Activated T-cell treated with anti-CD3 and anti-CD28 coated beads, Interleukin-2, amount 50 U/mL, for 1 hour (primary cell): Measurements from ENCODE around the gene CACNB4.
"Not testable (repeated sequence)": the region's sequence is repeated elsewhere in the genome, so short reads cannot be mapped to it uniquely, and the experiment has no call there.

Experiments
- DNase-seq: peaks from one replicate; pipeline ENCODE4 v3.0.0-alpha.2; 2020

CACNB4 gene

DNA sequence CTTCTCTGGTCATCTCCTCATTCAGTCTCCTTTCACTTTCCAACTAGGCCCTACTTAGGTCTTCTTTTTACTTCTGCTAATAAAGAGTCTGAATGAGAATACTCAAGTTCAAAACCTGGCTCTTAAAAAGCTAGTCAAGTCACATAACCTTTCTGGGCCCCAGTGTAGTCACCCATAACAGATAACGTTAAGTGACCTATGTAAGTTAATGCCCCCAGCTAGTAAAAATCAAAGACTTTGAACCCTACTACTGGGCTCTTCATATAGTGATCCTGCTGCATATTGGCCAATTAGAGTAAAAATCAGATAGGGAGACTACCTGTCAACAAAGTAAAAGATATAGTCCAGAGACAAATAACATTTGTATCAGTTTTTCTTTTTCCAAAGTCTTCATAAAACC, 288.4 kb downstream of the CACNB4 start:
- DNase-seq, result no peak

DNA sequence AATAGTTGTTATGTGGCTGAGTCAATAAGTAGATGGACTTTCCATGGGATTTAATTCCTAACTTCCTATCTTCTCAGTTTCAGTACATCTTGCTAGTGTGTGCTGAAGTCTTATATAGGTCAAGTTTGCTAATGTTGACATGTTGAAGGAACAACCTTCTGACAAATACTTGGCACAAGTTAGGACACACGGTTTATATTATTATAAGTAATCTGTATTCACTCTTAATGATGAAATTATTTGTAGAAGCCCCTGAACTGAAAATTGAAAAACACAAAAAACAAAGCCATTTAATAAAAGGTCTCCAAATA, 289.8 kb downstream of the CACNB4 start:
- no peak for DNase-seq

DNA sequence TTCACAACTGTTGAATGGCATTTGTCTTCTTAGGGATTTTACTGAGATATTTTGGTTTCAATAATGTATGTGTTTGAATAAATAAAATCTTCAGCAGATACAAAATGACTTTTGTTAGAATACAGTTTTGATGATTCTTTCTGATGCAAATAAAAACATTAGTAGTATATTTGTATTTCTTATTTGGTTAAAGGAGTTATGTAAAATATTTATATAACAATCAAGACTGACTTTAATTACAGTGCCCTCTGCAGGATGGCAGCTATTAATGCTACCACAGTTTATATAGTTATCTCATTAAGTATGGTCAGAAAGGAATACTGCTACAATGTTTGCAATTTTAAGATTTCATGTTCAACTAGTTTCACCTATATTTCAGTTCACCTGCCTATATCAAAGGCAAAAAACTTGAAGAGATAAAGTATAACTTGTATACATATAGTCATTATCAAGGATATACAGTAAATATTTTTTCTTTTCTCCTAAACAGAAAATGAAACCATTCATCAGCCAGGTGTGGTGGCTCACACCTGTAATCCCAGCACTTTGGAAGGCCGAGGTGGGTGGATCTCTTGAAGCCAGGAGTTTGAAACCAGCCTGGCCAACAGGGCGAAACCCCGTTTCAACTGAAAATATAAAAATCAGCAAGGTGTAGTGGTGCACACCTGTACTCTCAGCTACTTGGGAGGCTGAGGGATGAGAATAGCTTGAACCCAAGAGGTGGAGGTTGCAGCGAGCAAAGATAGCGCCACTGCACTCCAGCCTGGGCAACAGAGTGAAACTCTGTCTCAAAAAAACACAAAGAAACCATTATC, 290.4 kb downstream of the CACNB4 start:
- DNase-seq, result no peak

DNA sequence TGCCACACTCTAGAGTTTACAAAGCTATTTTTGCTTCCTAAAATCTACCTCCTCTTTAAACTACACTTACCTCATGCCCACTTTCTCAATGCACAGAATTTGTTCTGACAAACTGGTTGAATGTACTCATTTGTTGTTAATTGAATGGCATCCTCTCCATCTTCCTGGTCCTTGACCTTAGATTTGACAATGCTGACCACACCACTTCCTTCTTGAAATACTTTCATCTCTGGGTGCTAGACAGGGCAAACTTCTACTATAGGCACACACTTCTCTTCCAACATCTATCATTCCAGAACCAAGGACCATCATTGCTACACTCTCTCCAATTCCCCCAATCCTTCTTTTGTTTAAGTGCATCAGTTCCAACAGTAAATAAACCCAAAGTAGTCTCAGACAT, 292.9 kb downstream of the CACNB4 start:
- DNase-seq, result no peak

DNA sequence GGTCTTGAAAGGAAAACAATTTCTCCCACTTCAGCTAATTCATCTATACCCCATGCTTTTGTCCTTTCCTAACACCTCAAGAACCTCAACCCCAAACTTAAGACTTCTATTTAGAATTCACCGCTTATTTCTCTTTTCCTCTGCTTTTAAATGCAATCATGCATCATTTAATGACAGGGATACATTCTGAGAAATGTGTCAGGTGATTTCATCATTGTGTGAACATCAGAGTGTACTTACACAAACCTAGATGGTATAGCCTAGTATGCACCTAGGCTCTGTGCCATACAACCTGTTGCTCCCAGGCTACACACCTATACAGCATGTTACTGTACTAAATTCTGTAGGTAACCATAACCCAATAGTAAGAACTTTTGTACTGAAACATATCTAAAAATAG, 293.5 kb downstream of the CACNB4 start:
- no peak for DNase-seq

DNA sequence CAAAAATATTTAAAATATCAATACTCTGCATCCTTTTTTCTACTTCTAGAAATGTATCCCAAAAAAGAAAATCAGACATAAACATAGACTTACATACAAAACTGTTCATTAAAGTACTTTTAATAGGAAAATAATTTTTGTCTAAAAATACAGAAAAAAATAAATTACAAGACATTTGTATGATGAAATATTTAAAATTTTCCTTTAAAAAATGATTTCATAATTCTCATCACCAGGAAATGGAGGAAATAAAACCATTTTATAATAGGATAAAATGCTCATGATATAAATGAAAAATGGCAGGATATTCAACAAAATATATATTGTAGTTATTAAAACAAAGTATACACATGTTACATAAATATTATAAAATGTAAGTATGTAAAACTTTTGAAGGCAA, 295.0 kb downstream of the CACNB4 start:
- DNase-seq, result no peak

DNA sequence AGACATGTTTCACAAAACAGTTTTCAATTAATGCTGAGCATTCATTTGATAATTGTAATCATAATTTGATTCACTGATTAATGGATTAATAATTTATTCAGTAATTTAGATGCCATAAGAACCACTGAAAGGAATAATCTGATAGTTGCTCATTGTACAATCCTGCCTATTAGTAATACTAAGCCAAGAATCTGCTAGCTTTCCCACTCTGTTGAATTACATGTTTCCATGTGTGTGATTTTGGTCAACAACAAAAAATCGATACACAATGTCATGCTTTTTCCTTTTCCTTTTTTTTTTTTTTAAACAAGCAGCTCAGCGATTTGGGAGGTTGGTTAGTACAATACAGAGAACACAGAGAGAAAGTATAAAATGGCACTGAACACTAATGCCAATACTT, 296.5 kb downstream of the CACNB4 start:
- DNase-seq, result no peak

DNA sequence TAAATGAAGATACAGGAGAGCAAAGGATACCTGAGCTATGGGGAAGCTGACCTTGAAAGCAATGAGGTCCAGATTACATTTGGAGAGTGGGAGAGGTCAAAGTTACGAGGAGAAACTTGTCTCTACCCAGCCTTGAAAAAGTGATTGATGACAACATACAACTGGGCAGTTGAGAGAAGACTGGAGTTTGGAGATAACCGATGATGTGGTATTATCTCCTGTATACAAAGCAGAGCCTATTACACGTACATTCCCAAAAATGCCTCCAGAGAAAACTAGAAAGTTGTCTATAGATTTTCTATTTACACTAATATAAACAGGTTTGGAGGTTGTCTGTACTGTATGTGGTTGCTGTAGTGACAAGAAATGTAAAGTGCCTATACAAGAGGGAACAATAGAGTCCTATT, 299.0 kb downstream of the CACNB4 start:
- DNase-seq, result no peak

DNA sequence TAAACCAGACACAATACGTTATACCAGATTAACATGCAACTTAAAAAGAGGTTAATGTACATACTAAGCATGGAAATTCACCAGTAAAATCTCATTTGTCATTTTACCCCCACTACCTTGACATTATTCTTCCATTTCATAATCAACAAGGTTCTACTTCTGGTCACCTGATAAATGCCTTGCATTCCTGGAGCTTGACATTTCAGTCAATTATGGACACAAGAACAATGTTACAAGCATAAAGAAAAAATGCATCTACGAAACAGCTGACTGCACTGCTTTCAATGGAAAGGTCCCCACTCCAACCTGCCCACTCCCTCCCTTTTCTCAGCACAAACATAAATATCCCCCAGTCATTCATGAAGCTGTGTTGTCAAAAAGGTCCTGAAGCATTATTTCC, 302.1 kb downstream of the CACNB4 start:
- DNase-seq, result no peak

DNA sequence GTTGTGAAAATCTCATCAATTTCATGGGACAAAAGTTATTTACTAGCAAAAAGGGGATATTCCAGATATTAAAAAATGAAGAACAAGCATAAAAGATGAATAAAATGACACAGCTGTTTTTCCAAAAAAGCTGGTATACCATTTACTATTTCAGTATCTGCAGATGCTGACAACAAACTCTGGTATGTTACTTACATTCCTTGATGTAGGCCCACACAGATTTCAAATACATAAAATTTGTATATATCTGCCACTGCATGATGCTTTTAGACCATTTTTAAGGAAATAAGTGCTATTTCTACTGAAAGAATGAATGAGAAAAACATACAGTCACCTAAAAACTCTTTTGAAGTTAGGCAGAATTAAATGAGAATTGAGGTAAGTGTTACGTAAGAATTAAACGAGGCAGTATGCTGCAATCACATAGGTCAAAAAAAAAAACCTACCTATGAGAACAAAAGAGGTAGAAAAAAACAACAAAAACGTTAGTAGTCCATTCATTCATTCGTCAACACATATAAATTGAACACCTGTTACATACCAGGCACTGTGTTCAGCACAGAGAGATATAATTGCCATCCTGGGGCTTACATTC, 303.1 kb downstream of the CACNB4 start:
- DNase-seq, result no peak

DNA sequence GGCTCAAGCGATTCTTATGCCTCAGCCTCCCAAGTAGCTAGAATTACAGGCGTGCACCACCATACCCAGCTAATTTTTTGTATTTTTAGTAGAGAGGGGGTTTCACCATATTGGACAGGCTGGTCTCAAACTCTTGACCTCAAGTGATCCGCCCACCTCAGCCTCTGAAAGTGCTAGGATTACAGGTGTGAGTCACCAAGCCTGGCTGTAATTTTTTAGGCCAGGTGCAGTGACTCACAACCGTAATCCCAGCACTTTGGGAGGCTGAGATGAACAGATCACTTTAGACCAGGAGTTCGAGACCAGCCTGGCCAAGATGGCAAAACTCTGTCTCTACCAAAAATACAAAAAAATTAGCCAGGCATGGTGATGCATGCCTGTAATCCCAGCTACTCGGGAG, 304.4 kb downstream of the CACNB4 start:
- not testable (repeated sequence) for DNase-seq

DNA sequence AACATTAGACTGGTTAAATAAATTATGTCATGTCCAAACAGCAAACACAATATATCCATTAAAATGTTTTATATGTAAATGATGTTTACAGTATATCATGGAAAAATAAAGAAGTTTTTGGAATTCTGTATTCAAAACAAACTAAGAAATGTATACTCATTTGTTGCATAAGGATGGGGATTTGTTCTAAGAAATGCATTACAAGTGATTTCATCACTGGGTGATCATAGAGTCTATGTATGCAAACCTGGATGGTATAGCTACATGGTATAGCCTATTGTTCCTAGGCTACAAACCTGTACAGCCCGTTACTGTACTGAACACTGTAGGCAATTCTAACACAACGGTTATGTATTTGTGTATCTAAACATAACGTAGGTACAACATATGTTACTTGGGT, 305.7 kb downstream of the CACNB4 start:
- no peak for DNase-seq

DNA sequence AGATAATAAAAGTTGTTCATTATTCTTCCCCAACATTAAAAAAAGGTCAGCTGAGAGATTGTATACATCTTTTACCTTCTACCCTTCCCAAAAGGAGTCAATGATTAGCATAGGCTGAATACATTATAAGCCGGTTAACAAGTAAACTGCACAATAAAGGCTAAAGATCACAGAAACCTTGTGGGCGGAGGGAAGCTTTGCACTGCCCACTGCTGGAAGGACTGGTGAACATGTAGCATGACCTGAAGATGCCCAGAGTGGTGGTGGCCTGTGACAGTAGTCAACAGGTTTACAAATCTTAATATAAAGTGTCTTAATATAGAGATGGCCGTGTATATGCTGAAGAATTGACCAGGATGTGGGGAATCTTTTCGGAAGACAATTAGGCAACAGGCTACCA, 306.3 kb downstream of the CACNB4 start:
- DNase-seq, result no peak

DNA sequence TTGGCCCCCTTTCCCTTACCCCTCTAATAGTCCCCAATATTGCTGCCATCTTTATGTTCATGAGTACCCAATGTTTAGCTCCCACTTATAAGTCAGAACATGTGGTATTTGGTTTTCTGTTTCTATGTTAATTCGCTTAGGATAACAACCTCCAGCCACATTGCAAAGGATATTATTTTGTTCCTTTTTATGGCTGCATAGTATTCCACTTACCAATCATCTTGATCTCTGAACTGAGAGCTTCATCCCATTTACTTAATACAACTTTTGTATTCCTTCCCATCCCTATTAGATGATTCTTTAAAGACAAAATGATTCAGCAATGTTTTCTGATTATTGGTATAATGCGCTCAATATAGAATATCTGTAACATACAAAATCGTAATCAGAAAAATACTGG, 307.3 kb downstream of the CACNB4 start:
- no peak for DNase-seq

DNA sequence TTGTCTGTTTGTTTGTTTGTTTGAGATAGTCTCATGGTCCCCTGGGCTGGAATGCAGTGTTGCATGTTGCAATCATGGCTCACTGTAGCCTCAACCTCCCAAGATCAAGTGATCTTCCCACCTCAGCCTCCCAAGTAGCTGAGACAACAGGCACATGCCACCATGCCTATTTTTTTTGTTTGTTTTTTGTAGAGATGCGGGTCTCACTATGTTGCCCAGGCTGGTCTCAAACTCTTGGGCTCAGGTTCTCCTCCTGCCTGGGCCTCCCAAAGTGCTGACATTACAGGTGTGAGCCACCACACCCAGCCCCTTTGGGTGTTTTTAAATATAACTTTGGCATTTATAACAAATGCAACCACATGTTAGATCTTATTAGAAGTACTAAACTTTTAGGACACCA, 308.2 kb downstream of the CACNB4 start:
- DNase-seq, result no peak

DNA sequence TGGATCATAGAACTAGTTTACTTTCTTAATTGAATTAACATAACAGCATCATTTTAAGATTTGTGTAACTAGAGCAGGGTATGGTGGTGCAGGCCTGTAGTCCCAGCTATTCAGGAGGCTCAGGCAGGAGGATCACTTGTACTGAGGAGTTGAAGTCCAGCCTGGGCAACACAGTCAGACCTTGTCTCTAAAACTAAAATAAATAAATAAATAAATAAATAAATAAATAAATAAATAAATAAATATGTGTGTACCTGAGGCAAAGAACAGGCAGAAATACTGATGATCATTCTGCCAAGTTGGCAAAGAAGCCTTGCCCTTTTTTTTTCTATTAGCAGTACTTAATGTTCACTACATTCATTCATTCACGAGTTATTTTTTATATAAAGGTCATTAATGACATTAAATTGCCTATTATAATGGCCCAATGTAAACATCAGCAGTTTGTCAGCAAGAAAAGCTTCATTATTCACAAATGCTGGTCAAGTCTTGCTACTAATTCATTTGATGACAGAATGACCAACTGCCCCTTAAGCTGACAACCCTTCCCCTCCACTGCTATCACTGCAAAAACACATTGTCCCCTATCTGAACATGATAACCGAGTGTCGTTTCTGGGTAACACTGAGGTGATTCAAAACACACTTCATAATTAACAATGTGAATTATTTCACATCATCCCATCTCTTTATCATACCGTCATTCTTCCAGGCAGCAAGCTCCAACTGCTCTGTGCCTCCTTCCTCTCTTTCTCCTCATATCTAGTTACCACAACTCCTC, 309.6 kb downstream of the CACNB4 start:
- DNase-seq, result no peak

DNA sequence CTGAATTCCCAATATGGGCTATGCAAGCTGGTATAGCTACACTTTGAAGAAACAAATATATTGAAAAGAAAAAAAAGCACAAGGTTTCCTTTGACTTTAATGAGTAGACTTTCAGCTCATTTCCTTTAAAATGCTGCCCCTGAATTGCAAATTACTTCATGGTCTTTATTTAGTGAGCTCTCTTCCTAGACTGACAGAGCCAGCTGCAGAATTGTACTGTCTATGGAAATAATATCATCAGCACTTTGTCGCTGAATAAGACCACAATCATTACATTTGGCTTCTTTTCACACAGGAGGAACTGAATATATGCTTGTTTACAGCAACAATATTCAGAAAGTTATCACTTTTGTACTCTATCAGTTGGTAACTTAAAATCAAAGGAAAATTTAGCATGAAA, 312.4 kb downstream of the CACNB4 start:
- no peak for DNase-seq

DNA sequence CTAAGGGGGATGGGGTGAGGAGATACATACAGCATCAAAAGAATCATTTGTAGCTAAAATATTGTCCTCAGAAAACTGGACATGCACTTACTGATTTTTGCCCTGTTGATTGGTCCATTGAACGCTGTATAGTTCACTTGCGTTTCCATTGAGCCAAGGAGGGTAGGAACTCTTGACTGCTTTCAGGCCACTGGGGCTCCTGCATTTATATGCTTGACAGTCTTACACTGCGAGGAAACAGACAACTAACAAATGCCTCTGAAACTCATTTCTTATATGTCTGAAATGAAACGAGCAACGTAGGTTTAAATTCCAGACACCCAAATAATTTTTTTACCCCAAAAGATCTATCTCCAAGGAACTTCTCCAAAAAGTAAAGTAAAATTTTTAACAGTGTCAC, 312.8 kb downstream of the CACNB4 start:
- DNase-seq, result no peak

DNA sequence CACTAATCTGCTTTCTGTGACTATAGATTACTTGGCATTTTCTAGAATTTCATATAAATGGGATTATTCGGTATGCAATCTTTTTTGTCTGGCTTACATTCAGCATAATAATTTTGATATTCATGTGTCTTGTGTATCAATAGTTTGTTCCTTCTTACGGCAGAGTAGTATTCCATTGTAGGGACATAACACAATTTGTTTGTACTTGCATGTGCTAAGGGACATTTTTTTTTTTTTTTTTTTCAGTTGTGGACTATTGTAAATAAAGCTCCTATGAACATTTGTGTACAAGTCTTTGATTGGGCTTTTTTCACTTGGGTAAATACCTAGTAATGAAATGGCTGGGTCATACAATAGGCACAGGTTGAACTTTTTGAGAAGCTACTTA, 315.7 kb downstream of the CACNB4 start:
- DNase-seq, result no peak
